ENCODE measurements around the gene IL3RA. TPM values are rescaled to one million over a fixed set of nuclear protein-coding genes. Genes with fewer than 3 reads are reported as not detected.
"Not testable (repeated sequence)": the region's sequence is repeated elsewhere in the genome, so short reads cannot be mapped to it uniquely, and the experiment has no call there.

The IL3RA gene
- total RNA-seq, 1 donor, result 0.09 TPM

DNA sequence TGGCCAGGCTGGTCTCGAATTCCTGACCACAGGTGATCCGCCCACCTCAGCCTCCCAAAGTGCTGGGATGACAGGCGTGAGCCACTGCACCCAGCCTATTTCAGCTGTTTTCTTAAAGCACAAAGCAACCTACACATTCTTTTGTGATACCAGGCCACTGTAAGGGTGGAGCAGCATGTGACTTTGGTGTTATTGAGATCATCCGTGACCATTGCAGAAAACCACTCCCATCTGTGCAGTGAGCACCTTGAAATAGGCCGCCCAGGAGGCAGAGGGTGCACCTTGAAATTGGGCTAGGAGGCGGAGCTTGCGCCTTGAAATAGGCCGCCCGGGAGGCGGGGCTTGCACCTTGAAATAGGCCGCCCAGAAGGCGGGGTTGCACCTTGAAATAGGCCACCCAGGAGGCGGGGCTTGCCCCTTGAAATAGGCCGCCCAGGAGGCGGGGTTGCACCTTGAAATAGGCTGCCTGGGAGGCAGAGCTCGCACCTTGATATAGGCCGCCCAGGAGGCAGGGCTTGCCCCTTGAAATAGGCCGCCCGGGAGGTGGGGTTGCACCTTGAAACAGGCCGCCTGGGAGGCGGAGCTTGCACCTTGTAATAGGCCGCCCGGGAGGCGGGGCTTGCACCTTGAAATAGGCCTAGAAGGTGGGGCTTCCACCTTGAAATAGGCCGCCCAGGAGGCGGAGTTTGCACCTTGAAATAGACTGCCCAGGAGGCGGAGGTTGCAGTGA is 64.3 kb downstream of the IL3RA start:
- DNase-seq (ENCODE audit: low read depth), result no peak
- H3K4me3 ChIP-seq (ENCODE audit: low read depth, low read length), result no peak overlapping the region
- TF ChIP-seq, protein P1, sequence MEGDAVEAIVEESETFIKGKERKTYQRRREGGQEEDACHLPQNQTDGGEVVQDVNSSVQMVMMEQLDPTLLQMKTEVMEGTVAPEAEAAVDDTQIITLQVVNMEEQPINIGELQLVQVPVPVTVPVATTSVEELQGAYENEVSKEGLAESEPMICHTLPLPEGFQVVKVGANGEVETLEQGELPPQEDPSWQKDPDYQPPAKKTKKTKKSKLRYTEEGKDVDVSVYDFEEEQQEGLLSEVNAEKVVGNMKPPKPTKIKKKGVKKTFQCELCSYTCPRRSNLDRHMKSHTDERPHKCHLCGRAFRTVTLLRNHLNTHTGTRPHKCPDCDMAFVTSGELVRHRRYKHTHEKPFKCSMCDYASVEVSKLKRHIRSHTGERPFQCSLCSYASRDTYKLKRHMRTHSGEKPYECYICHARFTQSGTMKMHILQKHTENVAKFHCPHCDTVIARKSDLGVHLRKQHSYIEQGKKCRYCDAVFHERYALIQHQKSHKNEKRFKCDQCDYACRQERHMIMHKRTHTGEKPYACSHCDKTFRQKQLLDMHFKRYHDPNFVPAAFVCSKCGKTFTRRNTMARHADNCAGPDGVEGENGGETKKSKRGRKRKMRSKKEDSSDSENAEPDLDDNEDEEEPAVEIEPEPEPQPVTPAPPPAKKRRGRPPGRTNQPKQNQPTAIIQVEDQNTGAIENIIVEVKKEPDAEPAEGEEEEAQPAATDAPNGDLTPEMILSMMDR (IDR thresholded peaks at IDR 0.05; ENCODE audit: insufficient read depth, low read length), result no peak

DNA sequence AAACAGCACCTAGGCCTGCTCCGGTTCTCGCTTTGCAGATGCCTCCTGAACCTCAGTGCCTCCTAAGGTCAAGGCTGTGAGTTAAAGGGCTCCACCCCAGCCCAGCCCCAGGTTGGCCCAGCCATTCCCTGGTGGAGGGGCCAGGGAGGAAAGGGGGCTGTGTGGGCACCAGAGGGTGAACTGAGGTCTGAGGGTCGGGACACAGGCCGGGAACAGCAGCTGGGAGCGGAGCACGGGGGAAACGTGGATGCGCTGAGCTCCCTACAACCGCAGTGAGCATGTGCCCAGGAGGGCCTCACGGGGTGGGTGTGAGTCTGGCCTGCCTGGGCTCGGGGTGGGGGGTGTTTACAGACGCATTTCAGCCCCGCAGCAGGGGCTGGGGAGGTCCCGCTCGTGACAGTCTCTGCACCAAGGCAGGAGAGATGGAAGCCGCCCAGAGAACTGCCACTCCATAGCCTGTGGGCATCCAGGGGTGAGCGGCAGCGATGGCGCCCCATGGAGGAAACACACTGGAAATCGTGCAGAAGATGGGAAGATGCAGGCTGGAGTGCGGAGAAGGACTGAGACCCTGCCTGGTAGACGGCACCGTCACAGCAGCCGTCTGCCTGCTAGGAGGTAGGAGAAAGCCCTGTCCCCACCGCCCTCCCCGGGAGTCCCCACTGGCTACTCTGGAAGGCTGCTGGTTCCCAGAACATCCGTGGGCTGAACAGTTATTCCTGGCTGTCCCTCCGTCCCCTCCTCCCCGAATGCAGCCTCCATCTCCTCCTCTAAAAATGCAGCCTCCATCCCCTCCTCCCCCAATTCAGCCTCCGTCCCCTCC is 65.2 kb downstream of the IL3RA start:
- no peak overlapping the region for H3K4me3 ChIP-seq (ENCODE audit: low read depth, low read length)
- TF ChIP-seq, protein P1 (IDR thresholded peaks at IDR 0.05; ENCODE audit: insufficient read depth, low read length), result no peak
- DNase-seq (ENCODE audit: low read depth), result no peak

DNA sequence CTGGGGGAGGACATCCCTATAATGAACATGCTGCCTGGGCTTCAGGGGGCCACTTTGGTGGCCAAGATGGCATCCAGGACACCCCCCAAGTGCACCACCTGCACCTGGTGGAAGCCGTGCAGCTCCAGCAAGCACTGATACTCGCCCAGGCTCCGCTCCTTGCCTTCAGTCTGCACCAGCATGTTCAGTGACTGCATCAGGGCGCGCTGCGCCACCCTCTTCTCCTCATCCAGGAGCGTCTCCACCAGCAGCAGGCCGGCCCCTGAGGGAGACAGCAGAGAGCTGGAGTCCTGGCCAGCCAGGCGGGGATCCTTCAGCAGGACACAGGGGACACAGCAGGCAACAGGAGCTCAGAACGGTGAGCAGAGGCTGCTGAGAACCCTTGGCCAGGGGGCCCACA is 66.6 kb downstream of the IL3RA start:
- TF ChIP-seq, protein P1 (IDR thresholded peaks at IDR 0.05; ENCODE audit: insufficient read depth, low read length), result no peak
- DNase-seq (ENCODE audit: low read depth), result no peak
- no peak overlapping the region for H3K4me3 ChIP-seq (ENCODE audit: low read depth, low read length)

DNA sequence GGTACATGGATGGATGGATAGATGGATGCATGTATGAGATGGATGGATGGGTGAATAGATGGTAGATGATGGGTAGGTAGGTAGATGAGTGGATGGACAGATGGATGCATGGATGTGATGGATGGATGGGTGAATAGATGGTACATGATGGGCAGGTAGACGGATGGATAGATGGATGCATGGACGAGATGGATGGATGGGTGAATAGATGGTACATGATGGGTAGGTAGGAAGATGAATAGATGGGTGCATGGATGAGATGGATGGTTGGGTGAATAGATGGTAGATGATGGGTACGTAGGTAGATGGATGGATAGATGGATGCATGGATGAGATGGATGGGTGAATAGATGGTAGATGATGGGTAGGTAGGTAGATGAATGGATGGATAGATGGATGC is 67.3 kb downstream of the IL3RA start:
- DNase-seq (ENCODE audit: low read depth); H3K4me3 ChIP-seq (ENCODE audit: low read depth, low read length): not testable (repeated sequence)

DNA sequence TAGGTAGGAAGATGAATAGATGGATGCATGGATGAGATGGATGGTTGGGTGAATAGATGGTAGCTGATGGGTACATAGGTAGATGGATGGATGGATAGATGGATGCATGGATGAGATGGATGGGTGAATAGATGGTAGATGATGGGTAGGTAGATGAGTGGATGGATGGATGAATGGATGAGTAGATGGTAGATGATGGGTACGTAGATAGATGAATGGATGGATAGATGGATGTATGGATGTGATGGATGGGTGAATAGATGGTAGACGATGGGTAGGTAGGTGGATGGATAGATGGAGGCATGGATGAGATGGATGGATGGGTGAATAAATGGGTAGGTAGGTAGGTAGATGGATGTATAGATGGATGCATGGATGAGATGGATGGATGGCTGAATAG is 69.2 kb downstream of the IL3RA start:
- H3K4me3 ChIP-seq (ENCODE audit: low read depth, low read length); DNase-seq (ENCODE audit: low read depth): not testable (repeated sequence)

DNA sequence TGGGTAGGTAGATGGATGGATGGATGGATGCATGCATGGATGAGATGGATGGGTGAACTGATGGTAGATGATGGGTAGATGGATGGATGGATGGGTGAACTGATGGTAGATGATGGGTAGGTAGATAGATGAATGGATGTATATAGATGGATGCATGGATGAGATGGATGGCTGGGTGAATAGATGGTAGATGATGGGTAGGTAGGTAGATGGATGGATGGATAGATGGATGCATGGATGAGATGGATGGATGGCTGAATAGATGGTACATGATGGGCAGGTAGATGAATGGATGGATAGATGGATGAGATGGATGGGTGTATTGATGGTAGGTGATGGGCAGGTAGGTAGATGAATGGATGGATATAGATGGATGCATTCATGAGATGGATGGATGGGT is 70.5 kb downstream of the IL3RA start:
- no peak overlapping the region for H3K4me3 ChIP-seq (ENCODE audit: low read depth, low read length)
- TF ChIP-seq, protein P1 (IDR thresholded peaks at IDR 0.05; ENCODE audit: insufficient read depth, low read length), result no peak
- no peak for DNase-seq (ENCODE audit: low read depth)

DNA sequence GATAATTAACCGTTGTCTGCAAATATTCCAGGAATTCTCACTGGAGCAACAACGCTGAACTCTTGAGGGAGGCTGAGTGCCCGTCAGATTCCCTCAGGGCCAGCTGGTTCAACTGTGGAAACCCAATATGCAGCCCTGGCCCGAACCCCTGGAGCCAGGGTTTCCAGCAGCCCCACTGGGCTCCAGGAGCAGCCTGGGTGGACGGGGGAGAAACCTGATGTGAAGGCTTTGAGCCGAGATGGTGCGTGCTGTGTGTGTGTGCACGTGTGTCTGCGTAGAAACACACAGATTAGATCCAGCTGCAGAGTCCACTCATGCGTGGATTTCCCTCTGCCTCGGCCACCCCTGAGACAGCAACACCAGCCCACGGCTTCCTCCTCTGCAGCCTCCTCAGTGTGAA is 74.7 kb downstream of the IL3RA start:
- no peak overlapping the region for H3K4me3 ChIP-seq (ENCODE audit: low read depth, low read length)
- no peak for DNase-seq (ENCODE audit: low read depth)
- TF ChIP-seq, protein P1 (IDR thresholded peaks at IDR 0.05; ENCODE audit: insufficient read depth, low read length), result no peak
